B cell (primary cell): ENCODE results near the gene CEP131. TPM values are rescaled to one million over a fixed set of nuclear protein-coding genes. Genes with fewer than 3 reads are reported as not detected.

Experiments used
- ATAC-seq: fragments of 200-7000 bp; cut with Tn5 transposase; one replicate; pipeline ENCODE4 v1.10.0; 2021; ENCODE audit warnings: low read depth, mild to moderate bottlenecking, moderate number of reproducible peaks, moderate library complexity
- CTCF ChIA-PET: fragments of 350-600 bp; sonication (Branson Sonifier 250); formaldehyde crosslinking; loops from one replicate; lab custom pipeline; 2021; ENCODE audit warnings: antibody characterized with exemption, inconsistent platforms; lab: Charles Lee
- POLR2A ChIA-PET: fragments of 350-600 bp; sonication (Branson Sonifier 250); formaldehyde crosslinking; loops from one replicate; lab custom pipeline; 2021; ENCODE audit warnings: antibody characterized with exemption; lab: Charles Lee
- DNase-seq: peaks from one replicate; pipeline ENCODE4 v3.0.0; 2013
- H2AFZ ChIP-seq: 2 replicates; pipeline ENCODE4 v1.6.1; 2012; ENCODE audit warnings: mild to moderate bottlenecking, low read depth, low read length; ENCODE audit not compliant: insufficient read depth, poor library complexity, severe bottlenecking
- H3K27ac ChIP-seq, 2 donors: 1 replicate in 1 of 2; 2 replicates in 1 of 2; pipeline ENCODE4 v1.5.1; 2012 to 2013; ENCODE audit warnings: low read length in 2 of 2, mild to moderate bottlenecking in 2 of 2, moderate library complexity in 1 of 2
- H3K27me3 ChIP-seq, 4 experiments: fragments of 200-600 bp in 1 of 4; sonication (generic) in 1 of 4; replicated peaks in 1 of 4; 1 replicate in 2 of 4; 2 replicates in 2 of 4; pipeline versions ENCODE4 v1.6.1 to v1.7.0; 2013 to 2016; ENCODE audit warnings: low read length in 3 of 4, mild to moderate bottlenecking in 2 of 4, mixed read lengths in 1 of 4, moderate library complexity in 1 of 4; ENCODE audit not compliant: insufficient read depth in 4 of 4, control insufficient read depth in 3 of 4; ENCODE audit errors: control extremely low read depth in 1 of 4
- H3K36me3 ChIP-seq, 2 experiments: replicated peaks in 1 of 2; 1 replicate in 1 of 2; 2 replicates in 1 of 2; pipeline versions ENCODE4 v1.6.1 to v1.7.1; 2013; ENCODE audit warnings: low read length in 1 of 2; ENCODE audit not compliant: insufficient read depth in 2 of 2, control insufficient read depth in 1 of 2; ENCODE audit errors: control extremely low read depth in 1 of 2, extremely low read depth in 1 of 2
- H3K4me1 ChIP-seq, 2 donors: fragments of 200-600 bp in 1 of 2; sonication (generic) in 1 of 2; 1 replicate in 1 of 2; 2 replicates in 1 of 2; pipeline versions ENCODE4 v1.5.1 to v1.6.1; 2013 to 2017; ENCODE audit warnings: low read length in 2 of 2; ENCODE audit not compliant: control insufficient read depth in 2 of 2, insufficient read depth in 2 of 2
- H3K4me2 ChIP-seq: replicated peaks from 2 replicates; pipeline ENCODE3; 2012; ENCODE audit warnings: mild to moderate bottlenecking, low read depth, low read length; ENCODE audit not compliant: poor library complexity, severe bottlenecking
- H3K4me3 ChIP-seq, 5 experiments: fragments of 200-600 bp in 1 of 5; sonication (generic) in 1 of 5; 1 replicate in 3 of 5; 2 replicates in 2 of 5; pipeline versions ENCODE4 v1.5.1 to v1.7.0; 2011 to 2016; ENCODE audit warnings: low read length in 4 of 5, mild to moderate bottlenecking in 4 of 5, low read depth in 2 of 5, control low read depth in 1 of 5, moderate library complexity in 1 of 5; ENCODE audit not compliant: insufficient read depth in 1 of 5; ENCODE audit errors: control extremely low read depth in 1 of 5, extremely low read depth in 1 of 5
- H3K79me2 ChIP-seq: fragments of 200-600 bp; sonication (generic); one replicate; pipeline ENCODE4 v1.6.0; 2016; ENCODE audit warnings: low read length; ENCODE audit not compliant: control insufficient read depth, insufficient read depth
- H3K9ac ChIP-seq: fragments of 200-600 bp; sonication (generic); 2 replicates; pipeline ENCODE4 v1.6.1; 2017; ENCODE audit warnings: mild to moderate bottlenecking, low read length, moderate library complexity
- H3K9me3 ChIP-seq, 3 donors: one replicate each; pipeline versions ENCODE4 v1.6.1 to v1.7.1; 2013; ENCODE audit warnings: low read length in 2 of 3; ENCODE audit not compliant: control insufficient read depth in 2 of 3, insufficient read depth in 1 of 3; ENCODE audit errors: control extremely low read depth in 1 of 3
- H4K20me1 ChIP-seq: 2 replicates; pipeline ENCODE4 v1.6.0; 2012; ENCODE audit warnings: mild to moderate bottlenecking, low read length; ENCODE audit not compliant: insufficient read depth, control insufficient read depth, poor library complexity, severe bottlenecking
- H3K27ac Mint-ChIP-seq: one replicate; pipeline ENCODE4 v1.8.0; 2021; ENCODE audit warnings: mixed read lengths
- H3K27me3 Mint-ChIP-seq: one replicate; pipeline ENCODE4 v1.8.0; 2021; ENCODE audit warnings: mixed read lengths
- H3K4me1 Mint-ChIP-seq: one replicate; pipeline ENCODE4 v1.8.0; 2021; ENCODE audit warnings: mixed read lengths
- H3K4me3 Mint-ChIP-seq: one replicate; pipeline ENCODE4 v1.8.0; 2021; ENCODE audit warnings: mixed read lengths
- H3K9me3 Mint-ChIP-seq: one replicate; pipeline ENCODE4 v1.8.0; 2022; ENCODE audit warnings: mixed read lengths; ENCODE audit not compliant: insufficient read depth
- EZH2 ChIP-seq: IDR thresholded peaks from 2 replicates; pipeline ENCODE4 v1.6.1; 2012; ENCODE audit warnings: borderline replicate concordance, low read depth, mild to moderate bottlenecking, moderate library complexity, low read length; ENCODE audit not compliant: insufficient read depth, poor library complexity, severe bottlenecking
- WGBS: methylation state at CpG from one replicate; pipeline ENCODE4 v1.1.5; 2013; ENCODE audit warnings: missing lambda C conversion rate; ENCODE audit not compliant: insufficient coverage; 5-methylcytosine and 5-hydroxymethylcytosine counted together
- intact Hi-C: fragments of 100-400 bp; cut with micrococcal nuclease; formaldehyde crosslinking; loops from one replicate; pipeline ENCODE4 v1.10.0; 2022
- polyA plus RNA-seq: library from polyadenylated mRNA; depleted of rRNA; stranded (reverse); fragments of >200 nt; gene quantifications from 2 replicates; pipeline ENCODE4 v1.2.3, GENCODE V29; 2012
- total RNA-seq, 2 donors: library from RNA; stranded (reverse); fragments of 120-200 nt in 1 of 2; gene quantifications; 1 replicate in 1 of 2; 2 replicates in 1 of 2; pipeline versions ENCODE4 v1.2.3 to v1.2.4, GENCODE V29; 2013 to 2022
- TF ChIP-seq, protein P1 (sequence below): fragments of 200-600 bp; IDR thresholded peaks from one replicate; pipeline ENCODE4 v1.8.0; 2022; ENCODE audit warnings: antibody characterized with exemption, mild to moderate bottlenecking

The CEP131 gene
- total and polyA plus RNA-seq, 2 donors (not counting 1 experiment from before 2014, with no cell fraction given) = 18.8 to 25.5 TPM

DNA sequence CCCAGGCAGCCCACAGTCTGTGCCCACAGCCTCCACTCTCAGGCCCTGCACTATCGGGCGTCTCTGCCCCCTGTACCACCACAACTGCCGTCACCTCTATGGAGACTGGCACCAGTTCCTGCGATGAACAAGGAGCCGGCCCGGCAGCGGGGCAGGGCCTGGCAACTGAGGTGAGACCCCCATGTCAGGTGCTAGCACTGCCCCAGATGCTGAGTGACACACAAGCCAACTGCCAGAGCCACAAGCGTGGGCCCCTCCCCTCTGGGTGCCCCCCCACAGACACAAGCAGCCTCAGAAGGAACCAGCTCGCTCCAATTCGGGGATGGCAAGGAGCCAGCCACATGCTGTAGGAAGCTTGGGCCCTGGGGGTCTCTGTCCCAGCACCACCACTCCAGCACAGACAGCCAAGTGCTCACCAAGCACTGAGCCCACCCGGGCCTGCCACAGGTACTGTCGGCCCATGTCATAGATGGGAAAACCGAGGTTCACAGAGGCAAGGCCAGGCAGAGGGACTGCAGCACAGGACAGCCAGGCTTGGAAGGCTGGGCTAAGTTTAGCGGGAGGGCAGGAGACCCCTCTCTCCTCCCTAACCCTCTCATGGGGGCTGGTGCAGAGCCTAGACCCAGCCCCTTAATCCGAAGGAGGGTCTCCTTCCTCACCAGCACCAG is 58.9 kb downstream of the CEP131 start:
- Mint-ChIP-seq H3K9me3 (no peaks in the 10 kb centered on the region), H3K27ac (no peak overlapping the region), H3K4me3 (no peak overlapping the region), H3K27me3 (peaks cover 27% of the 10 kb centered on the region), H3K4me1 (peaks cover 4% of the 10 kb centered on the region)
- H3K36me3 ChIP-seq = no peaks in the 10 kb centered on the region
- no peak for DNase-seq
- intact Hi-C loops = no loop called here
- H3K79me2 ChIP-seq = no peaks in the 10 kb centered on the region
- no peak for ATAC-seq
- H3K4me2 ChIP-seq = no peak overlapping the region
- H2AFZ ChIP-seq = no peak overlapping the region
- no peaks in the 10 kb centered on the region for H4K20me1 ChIP-seq
- no peak overlapping the region for H3K27ac ChIP-seq
- TF ChIP-seq, protein P1, sequence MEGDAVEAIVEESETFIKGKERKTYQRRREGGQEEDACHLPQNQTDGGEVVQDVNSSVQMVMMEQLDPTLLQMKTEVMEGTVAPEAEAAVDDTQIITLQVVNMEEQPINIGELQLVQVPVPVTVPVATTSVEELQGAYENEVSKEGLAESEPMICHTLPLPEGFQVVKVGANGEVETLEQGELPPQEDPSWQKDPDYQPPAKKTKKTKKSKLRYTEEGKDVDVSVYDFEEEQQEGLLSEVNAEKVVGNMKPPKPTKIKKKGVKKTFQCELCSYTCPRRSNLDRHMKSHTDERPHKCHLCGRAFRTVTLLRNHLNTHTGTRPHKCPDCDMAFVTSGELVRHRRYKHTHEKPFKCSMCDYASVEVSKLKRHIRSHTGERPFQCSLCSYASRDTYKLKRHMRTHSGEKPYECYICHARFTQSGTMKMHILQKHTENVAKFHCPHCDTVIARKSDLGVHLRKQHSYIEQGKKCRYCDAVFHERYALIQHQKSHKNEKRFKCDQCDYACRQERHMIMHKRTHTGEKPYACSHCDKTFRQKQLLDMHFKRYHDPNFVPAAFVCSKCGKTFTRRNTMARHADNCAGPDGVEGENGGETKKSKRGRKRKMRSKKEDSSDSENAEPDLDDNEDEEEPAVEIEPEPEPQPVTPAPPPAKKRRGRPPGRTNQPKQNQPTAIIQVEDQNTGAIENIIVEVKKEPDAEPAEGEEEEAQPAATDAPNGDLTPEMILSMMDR = no peak
- TF ChIP-seq EZH2 = no peak
- H3K4me3 ChIP-seq = no peak overlapping the region
- WGBS = 90% methylated on average over 14 of the region's 15 CpGs
- POLR2A ChIA-PET = no interaction called here
- peaks cover 10 to 17% of the 10 kb centered on the region in 2 donors for H3K4me1 ChIP-seq
- no peak overlapping the region for H3K9ac ChIP-seq
- peaks cover 0 to 53% (median 15%) of the 10 kb centered on the region in 4 experiments for H3K27me3 ChIP-seq
- H3K9me3 ChIP-seq = peaks cover 0 to 8% (median 0%) of the 10 kb centered on the region in 3 donors
- CTCF ChIA-PET = no interaction called here

DNA sequence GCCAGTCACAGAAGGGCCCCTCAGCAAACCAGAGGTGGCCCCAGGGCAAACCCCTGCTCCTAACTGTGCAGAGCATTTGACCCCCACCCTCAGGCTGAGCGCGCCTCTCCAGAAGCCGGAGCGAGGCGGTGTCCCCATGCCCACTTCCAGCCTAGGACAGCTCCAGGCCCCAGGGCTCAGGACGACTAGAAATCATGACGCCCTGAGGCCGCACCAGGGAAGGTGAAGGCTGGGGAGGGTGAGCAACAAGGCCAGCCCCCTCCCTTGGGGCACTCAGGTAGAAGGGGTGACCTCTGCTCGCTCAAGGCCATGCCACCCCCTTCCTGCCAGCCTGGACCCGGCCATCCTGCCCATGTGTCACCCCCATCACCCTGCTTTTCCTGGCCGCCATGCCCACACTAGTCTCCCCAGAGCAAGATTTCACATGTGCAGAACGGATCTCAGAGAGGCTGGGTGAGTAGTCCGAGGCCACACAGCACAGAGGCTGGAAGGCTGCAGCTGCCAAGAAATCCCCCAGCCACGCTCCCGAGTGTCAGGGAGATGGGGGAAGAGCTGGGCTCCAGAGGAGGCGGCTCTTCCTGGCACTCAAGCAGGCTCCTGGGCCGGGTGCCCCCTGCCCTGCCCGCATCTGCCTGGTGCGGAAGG is 59.6 kb downstream of the CEP131 start:
- no peaks in the 10 kb centered on the region for H3K79me2 ChIP-seq
- Mint-ChIP-seq H3K4me3 (no peak overlapping the region), H3K4me1 (peaks cover 4% of the 10 kb centered on the region), H3K27ac (no peak overlapping the region), H3K9me3 (no peaks in the 10 kb centered on the region), H3K27me3 (peaks cover 29% of the 10 kb centered on the region)
- no peak overlapping the region for H3K27ac ChIP-seq
- H3K9ac ChIP-seq = no peak overlapping the region
- H4K20me1 ChIP-seq = no peaks in the 10 kb centered on the region
- H3K36me3 ChIP-seq = no peaks in the 10 kb centered on the region
- ChIA-PET CTCF (no interaction called here), POLR2A (no interaction called here)
- no peak for TF ChIP-seq EZH2
- no peak for DNase-seq
- H3K4me1 ChIP-seq = peaks cover 10 to 17% of the 10 kb centered on the region in 2 donors
- WGBS = 95% methylated on average over 16 of the region's 19 CpGs
- peaks cover 0 to 53% (median 15%) of the 10 kb centered on the region in 4 experiments for H3K27me3 ChIP-seq
- H3K4me3 ChIP-seq = no peak overlapping the region
- peaks cover 0 to 8% (median 0%) of the 10 kb centered on the region in 3 donors for H3K9me3 ChIP-seq
- H2AFZ ChIP-seq = no peak overlapping the region
- ATAC-seq = no peak
- H3K4me2 ChIP-seq = no peak overlapping the region
- intact Hi-C loops = no loop called here
